Erythroblast (primary cell): ENCODE measurements around the gene RAD50.

Experiments
- GATA1 ChIP-seq: IDR thresholded peaks from 2 replicates; pipeline ENCODE4 v1.6.1; 2011; ENCODE audit warnings: low read depth, mild to moderate bottlenecking, control low read depth, low read length, moderate library complexity
- POLR2A ChIP-seq: IDR thresholded peaks from 2 replicates; pipeline ENCODE4 v1.6.1; 2011; ENCODE audit warnings: mild to moderate bottlenecking, low read length

- TF ChIP-seq POLR2A (no peak), GATA1 (no peak)
These were observed 113.4 kb downstream of the RAD50 start for GRCh38 chr5:132669966-132670882.
